DND-41 (cell line): Measurements from ENCODE around the gene U2AF1L4.

Source experiments
- EZH2 ChIP-seq: IDR thresholded peaks from 3 replicates; pipeline ENCODE4 v1.6.1; 2012; ENCODE audit warnings: borderline replicate concordance, low read depth, mild to moderate bottlenecking, moderate library complexity, low read length, inconsistent platforms; ENCODE audit not compliant: severe bottlenecking
- TF ChIP-seq, protein P1 (sequence below): IDR thresholded peaks from 2 replicates; pipeline ENCODE4 v1.5.1; 2012; ENCODE audit warnings: borderline replicate concordance, low read length, moderate library complexity, mild to moderate bottlenecking; ENCODE audit not compliant: poor library complexity, severe bottlenecking; ENCODE audit errors: extremely low read depth

DNA sequence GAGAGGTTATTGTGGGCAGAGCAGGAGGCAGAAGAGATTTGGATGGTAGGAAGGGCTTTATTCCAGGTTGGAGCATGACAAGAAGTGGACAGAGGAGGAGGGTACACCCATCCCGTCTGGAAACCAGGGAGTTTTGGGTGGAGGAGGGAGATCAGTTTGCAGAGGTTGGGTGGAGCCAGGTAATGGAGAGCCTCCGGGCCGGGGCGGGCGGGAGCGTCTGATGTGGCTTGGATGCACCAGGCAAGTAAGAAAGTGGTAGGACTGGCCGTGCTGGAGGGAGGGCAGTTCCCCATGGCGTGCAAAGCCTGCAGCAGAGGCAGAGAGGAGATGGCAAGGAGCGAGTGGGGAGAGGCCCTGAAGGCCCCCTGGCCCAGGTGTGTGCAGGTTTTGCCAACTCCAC, 13.9 kb downstream of the U2AF1L4 start:
- TF ChIP-seq, protein P1, sequence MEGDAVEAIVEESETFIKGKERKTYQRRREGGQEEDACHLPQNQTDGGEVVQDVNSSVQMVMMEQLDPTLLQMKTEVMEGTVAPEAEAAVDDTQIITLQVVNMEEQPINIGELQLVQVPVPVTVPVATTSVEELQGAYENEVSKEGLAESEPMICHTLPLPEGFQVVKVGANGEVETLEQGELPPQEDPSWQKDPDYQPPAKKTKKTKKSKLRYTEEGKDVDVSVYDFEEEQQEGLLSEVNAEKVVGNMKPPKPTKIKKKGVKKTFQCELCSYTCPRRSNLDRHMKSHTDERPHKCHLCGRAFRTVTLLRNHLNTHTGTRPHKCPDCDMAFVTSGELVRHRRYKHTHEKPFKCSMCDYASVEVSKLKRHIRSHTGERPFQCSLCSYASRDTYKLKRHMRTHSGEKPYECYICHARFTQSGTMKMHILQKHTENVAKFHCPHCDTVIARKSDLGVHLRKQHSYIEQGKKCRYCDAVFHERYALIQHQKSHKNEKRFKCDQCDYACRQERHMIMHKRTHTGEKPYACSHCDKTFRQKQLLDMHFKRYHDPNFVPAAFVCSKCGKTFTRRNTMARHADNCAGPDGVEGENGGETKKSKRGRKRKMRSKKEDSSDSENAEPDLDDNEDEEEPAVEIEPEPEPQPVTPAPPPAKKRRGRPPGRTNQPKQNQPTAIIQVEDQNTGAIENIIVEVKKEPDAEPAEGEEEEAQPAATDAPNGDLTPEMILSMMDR = no peak
- no peak for TF ChIP-seq EZH2
